Measurements from ENCODE around the gene RPL7L1.

The RPL7L1 gene

GRCh38 chr6:42879372-42880239, at the start of gene RPL7L1:
TSS of gene RPL7L1 (plus strand) at chr6:42879616. CDS start at chr6:42879911, 295 bp downstream.
- no peak for TF ChIP-seq CTCF (IDR thresholded peaks at IDR 0.05)
- Mint-ChIP-seq H3K36me3 (ENCODE audit: low read depth) (peaks cover 22% of the 10 kb centered on the region), H3K4me3 (peak within 1 kb of the TSS; percentile 98), H3K9me3 (no peaks in the 10 kb centered on the region), H3K4me1 (peaks cover 21% of the 10 kb centered on the region), H3K27me3 (ENCODE audit: low read depth, poor library complexity) (peaks cover 8% of the 10 kb centered on the region), H3K27ac (peak within 1 kb of the TSS; percentile 100)
- peak; percentile 73 for DNase-seq

GRCh38 chr6:42831237-42831636, 48.2 kb upstream of the RPL7L1 start:
- H3K36me3 Mint-ChIP-seq (ENCODE audit: low read depth) = peaks cover 61% of the 10 kb centered on the region
- H3K4me1 Mint-ChIP-seq = no peaks in the 10 kb centered on the region
- TF ChIP-seq CTCF (IDR thresholded peaks at IDR 0.05) = no peak
- no peak for DNase-seq
- H3K27ac Mint-ChIP-seq = peak overlapping the region; percentile 83
- no peak overlapping the region for H3K4me3 Mint-ChIP-seq
- peaks cover 2% of the 10 kb centered on the region for H3K27me3 Mint-ChIP-seq (ENCODE audit: low read depth, poor library complexity)
- H3K9me3 Mint-ChIP-seq = no peaks in the 10 kb centered on the region

GRCh38 chr6:42834056-42834455, 45.4 kb upstream of the RPL7L1 start:
- Mint-ChIP-seq H3K36me3 (ENCODE audit: low read depth) (peaks cover 38% of the 10 kb centered on the region), H3K9me3 (no peaks in the 10 kb centered on the region), H3K4me3 (no peak overlapping the region), H3K27ac (no peak overlapping the region), H3K4me1 (no peaks in the 10 kb centered on the region), H3K27me3 (ENCODE audit: low read depth, poor library complexity) (peaks cover 2% of the 10 kb centered on the region)
- no peak for TF ChIP-seq CTCF (IDR thresholded peaks at IDR 0.05)
- no peak for DNase-seq

- no peaks in the 10 kb centered on the region for H3K9me3 Mint-ChIP-seq
- no peak for DNase-seq
- TF ChIP-seq CTCF (IDR thresholded peaks at IDR 0.05) = no peak
- H3K27ac Mint-ChIP-seq = peak overlapping the region; percentile 77
- no peaks in the 10 kb centered on the region for H3K27me3 Mint-ChIP-seq (ENCODE audit: low read depth, poor library complexity)
- peaks cover 6% of the 10 kb centered on the region for H3K4me1 Mint-ChIP-seq
- peaks cover 18% of the 10 kb centered on the region for H3K36me3 Mint-ChIP-seq (ENCODE audit: low read depth)
- H3K4me3 Mint-ChIP-seq = no peak overlapping the region
Observed at GRCh38 chr6:42841844-42842584, 37.4 kb upstream of the RPL7L1 start.

GRCh38 chr6:42845327-42845694, 34.1 kb upstream of the RPL7L1 start:
- no peak for DNase-seq
- no peak overlapping the region for H3K4me3 Mint-ChIP-seq
- TF ChIP-seq CTCF (IDR thresholded peaks at IDR 0.05) = no peak
- H3K27me3 Mint-ChIP-seq (ENCODE audit: low read depth, poor library complexity) = no peaks in the 10 kb centered on the region
- H3K9me3 Mint-ChIP-seq = no peaks in the 10 kb centered on the region
- H3K36me3 Mint-ChIP-seq (ENCODE audit: low read depth) = peaks cover 18% of the 10 kb centered on the region
- no peak overlapping the region for H3K27ac Mint-ChIP-seq
- peaks cover 6% of the 10 kb centered on the region for H3K4me1 Mint-ChIP-seq

All from nephron progenitor cell (in vitro differentiated cells).